HL-60 (cell line): ENCODE data around the gene GFOD2.

Experiments
- CTCF ChIP-seq: IDR thresholded peaks from one replicate; pipeline ENCODE4 v1.5.1; 2011; ENCODE audit warnings: low read length, control low read depth, inconsistent platforms; ENCODE audit not compliant: insufficient read depth
- GABPA ChIP-seq: IDR thresholded peaks from 2 replicates; pipeline ENCODE4 v1.6.1; 2012; ENCODE audit warnings: low read depth
- POLR2AphosphoS5 ChIP-seq: IDR thresholded peaks from 2 replicates; pipeline ENCODE4 v1.6.1; 2012; ENCODE audit warnings: low read depth
- SPI1 ChIP-seq: IDR thresholded peaks from 2 replicates; pipeline ENCODE4 v1.6.1; 2012; ENCODE audit warnings: low read depth, mild to moderate bottlenecking, borderline replicate concordance

GRCh38 chr16:67657751-67658518 lies 61.2 kb downstream of the GFOD2 start:
- no peak for TF ChIP-seq CTCF
- TF ChIP-seq GABPA: no peak
- TF ChIP-seq SPI1: no peak
- TF ChIP-seq POLR2AphosphoS5: no peak
